Endothelial cell of umbilical vein (primary cell): ENCODE data around the gene TMEM87B. TPM values are rescaled to one million over a fixed set of nuclear protein-coding genes. Genes with fewer than 3 reads are reported as not detected.

Source experiments
- BruUV-seq: library from RNA; stranded (reverse); fragments of 400-500 nt; replicated peaks from 2 replicates; lab custom pipeline; 2021; lab: Mats Ljungman, UMichigan
- CTCF ChIA-PET: fragments of 300-600, 350-600 bp; sonication (Branson Sonifier 250); formaldehyde crosslinking; loops from one replicate; lab custom pipeline; 2021; ENCODE audit warnings: antibody characterized with exemption, inconsistent platforms; lab: Charles Lee
- POLR2A ChIA-PET: fragments of 300-600, 350-600 bp; sonication (Branson Sonifier 250); formaldehyde crosslinking; loops from one replicate; lab custom pipeline; 2021; ENCODE audit warnings: antibody characterized with exemption, inconsistent platforms; lab: Charles Lee
- DNase-seq: peaks from one replicate; pipeline ENCODE4 v3.0.0-alpha.2; 2011; ENCODE audit warnings: low read depth, low spot score
- FAIRE-seq: peaks from 2 replicates; lab custom pipeline; 2011; peaks lifted over from hg19 to GRCh38; lab: Jason Lieb, UNC
- H2AFZ ChIP-seq: 2 replicates; pipeline ENCODE4 v1.6.0; 2012; ENCODE audit warnings: low read depth, low read length, control low read depth, inconsistent platforms
- H3K27ac ChIP-seq: 2 replicates; pipeline ENCODE4 v1.5.1; 2011; ENCODE audit warnings: low read depth, mild to moderate bottlenecking, control low read depth, low read length, moderate library complexity; ENCODE audit not compliant: insufficient read depth
- H3K27me3 ChIP-seq, 2 experiments: 2 replicates each; pipeline versions ENCODE4 v1.6.0 to v1.6.1; 2011; ENCODE audit warnings: low read length in 2 of 2, mixed read lengths in 1 of 2; ENCODE audit not compliant: control insufficient read depth in 2 of 2, insufficient read depth in 2 of 2
- H3K36me3 ChIP-seq, 2 experiments: 2 replicates in 1 of 2; 3 replicates in 1 of 2; pipeline ENCODE4 v1.5.1; 2011; ENCODE audit warnings: low read length in 2 of 2, mild to moderate bottlenecking in 1 of 2, moderate library complexity in 1 of 2; ENCODE audit not compliant: control insufficient read depth in 2 of 2, insufficient read depth in 2 of 2; ENCODE audit errors: extremely low read depth in 1 of 2
- H3K4me1 ChIP-seq: 3 replicates; pipeline ENCODE4 v1.5.1; 2011; ENCODE audit warnings: mild to moderate bottlenecking, low read length; ENCODE audit not compliant: control insufficient read depth, insufficient read depth; ENCODE audit errors: extremely low read depth
- H3K4me2 ChIP-seq: 2 replicates; pipeline ENCODE4 v1.6.1; 2011; ENCODE audit warnings: low read length, control low read depth, mixed read lengths; ENCODE audit not compliant: insufficient read depth
- H3K4me3 ChIP-seq, 3 experiments: fragments of 200-600 bp in 1 of 3; sonication (generic), shearing (Covaris generic) in 1 of 3; replicated peaks in 1 of 3; 2 replicates each; pipeline ENCODE4 v1.5.1; 2011 to 2016; ENCODE audit warnings: control low read depth in 3 of 3, low read length in 3 of 3, mild to moderate bottlenecking in 2 of 3, inconsistent platforms in 1 of 3, low read depth in 1 of 3, moderate library complexity in 1 of 3; ENCODE audit not compliant: insufficient read depth in 1 of 3
- H3K79me2 ChIP-seq: 2 replicates; pipeline ENCODE4 v1.6.0; 2012; ENCODE audit warnings: low read length, inconsistent platforms; ENCODE audit not compliant: control insufficient read depth, insufficient read depth
- H3K9ac ChIP-seq: replicated peaks from 2 replicates; pipeline ENCODE3; 2011; ENCODE audit warnings: low read length, control low read depth; ENCODE audit not compliant: insufficient read depth; ENCODE audit errors: extremely low read depth
- H3K9me1 ChIP-seq: replicated peaks from 3 replicates; pipeline ENCODE4 v1.6.0; 2011; ENCODE audit warnings: mild to moderate bottlenecking, low read length; ENCODE audit not compliant: control insufficient read depth, insufficient read depth; ENCODE audit errors: extremely low read depth
- H3K9me3 ChIP-seq: replicated peaks from 2 replicates; pipeline ENCODE4 v1.5.1; 2012; ENCODE audit warnings: low read length, inconsistent platforms; ENCODE audit not compliant: control insufficient read depth, insufficient read depth
- H4K20me1 ChIP-seq: replicated peaks from 2 replicates; pipeline ENCODE3; 2011; ENCODE audit warnings: mild to moderate bottlenecking, low read length; ENCODE audit not compliant: control insufficient read depth, insufficient read depth; ENCODE audit errors: extremely low read depth
- EZH2 ChIP-seq: IDR thresholded peaks from 2 replicates; pipeline ENCODE4 v1.6.1; 2012; ENCODE audit warnings: borderline replicate concordance, low read depth, mild to moderate bottlenecking, moderate library complexity, low read length, inconsistent platforms; ENCODE audit not compliant: severe bottlenecking
- FOS ChIP-seq: IDR thresholded peaks from 2 replicates; pipeline ENCODE4 v1.6.1; 2011; ENCODE audit warnings: mild to moderate bottlenecking, low read length, moderate library complexity, borderline replicate concordance; ENCODE audit not compliant: insufficient read depth
- GATA2 ChIP-seq: IDR thresholded peaks from 2 replicates; pipeline ENCODE4 v1.7.0; 2011; ENCODE audit warnings: low read depth, mild to moderate bottlenecking, moderate library complexity, mixed read lengths, low read length; ENCODE audit not compliant: insufficient read length, insufficient read depth
- JUN ChIP-seq: IDR thresholded peaks from 2 replicates; pipeline ENCODE4 v1.6.1; 2011; ENCODE audit warnings: borderline replicate concordance, low read depth; ENCODE audit not compliant: insufficient read length, insufficient read depth
- MYC ChIP-seq: IDR thresholded peaks from one replicate; pipeline ENCODE4 v1.6.1; 2011; ENCODE audit warnings: mild to moderate bottlenecking, low read depth, low read length
- POLR2AphosphoS5 ChIP-seq: IDR thresholded peaks from 2 replicates; pipeline ENCODE4 v1.6.1; 2012; ENCODE audit warnings: low read depth, mild to moderate bottlenecking, control low read depth, low read length, moderate library complexity; ENCODE audit not compliant: insufficient read depth
- dilution Hi-C: fragments of 300-500 bp; cut with MboI; formaldehyde crosslinking; loops from one replicate; pipeline ENCODE4 v1.15.0; 2019; ENCODE audit warnings: low sequenced_read_pairs; ENCODE audit not compliant: extremely low pct_ligation_motif_present
- intact Hi-C: fragments of 100-400 bp; cut with micrococcal nuclease; formaldehyde crosslinking; loops from one replicate; pipeline ENCODE4 v1.10.0; 2022
- polyA plus RNA-seq, 4 experiments: library from polyadenylated mRNA; depleted of rRNA in 3 of 4; stranded (reverse) in 3 of 4; unstranded in 1 of 4; fragments of >200 nt; gene quantifications; 2 replicates each; pipeline versions ENCODE4 v1.2.1 to v1.2.3, GENCODE V29; 2011 to 2012; ENCODE audit warnings: missing spikeins in 1 of 4
- total RNA-seq: library from RNA; stranded (reverse); gene quantifications from 2 replicates; pipeline ENCODE4 v1.2.3, GENCODE V29; 2021
- TF ChIP-seq, protein P1 (sequence below): IDR thresholded peaks from 2 replicates; pipeline ENCODE4 v1.6.1; 2011; ENCODE audit not compliant: insufficient read depth, insufficient read length
- TF ChIP-seq, protein P2 (sequence below), 2 donors: IDR thresholded peaks; 1 replicate in 1 of 2; 2 replicates in 1 of 2; pipeline ENCODE4 v1.5.1; 2011; ENCODE audit warnings: low read length in 2 of 2, mild to moderate bottlenecking in 2 of 2, moderate library complexity in 2 of 2, control low read depth in 1 of 2, inconsistent platforms in 1 of 2, low read depth in 1 of 2; ENCODE audit not compliant: insufficient read depth in 1 of 2; ENCODE audit errors: extremely low read depth in 1 of 2

TMEM87B gene
- total and polyA plus RNA-seq, 2 donors (not counting 3 experiments of a cell fraction or from before 2014, with no cell fraction given): 17.6 to 21.5 TPM

DNA sequence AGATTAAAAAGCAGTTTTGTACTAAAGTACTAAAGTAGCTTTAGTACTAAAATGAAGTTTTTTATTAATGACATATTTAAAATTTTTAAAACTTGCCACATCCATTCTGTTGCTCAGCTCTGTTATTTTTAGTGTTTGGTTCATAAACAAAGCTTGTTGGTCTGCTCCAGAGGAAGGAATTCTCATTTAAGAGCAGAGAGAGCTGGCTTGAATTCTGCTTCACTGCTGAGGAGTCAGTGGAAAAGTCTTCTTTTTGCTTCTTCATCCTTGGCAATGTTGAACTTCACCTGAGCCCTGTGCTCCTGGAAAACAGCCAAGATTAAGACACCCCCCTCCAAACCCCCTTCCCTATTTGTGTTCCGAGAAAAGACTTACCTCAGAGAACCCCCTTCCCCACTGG lies 40.6 kb downstream of the TMEM87B start:
- no TSS peak for BruUV-seq
- H3K4me2 ChIP-seq: no peak overlapping the region
- no peak overlapping the region for H3K27ac ChIP-seq
- H2AFZ ChIP-seq: no peak overlapping the region
- intact Hi-C loops (no loop called here), dilution Hi-C loops (no loop called here)
- POLR2A ChIA-PET: no interaction called here
- H4K20me1 ChIP-seq: no peaks in the 10 kb centered on the region
- H3K9me1 ChIP-seq: no peaks in the 10 kb centered on the region
- TF ChIP-seq FOS: no peak
- TF ChIP-seq, protein P1, sequence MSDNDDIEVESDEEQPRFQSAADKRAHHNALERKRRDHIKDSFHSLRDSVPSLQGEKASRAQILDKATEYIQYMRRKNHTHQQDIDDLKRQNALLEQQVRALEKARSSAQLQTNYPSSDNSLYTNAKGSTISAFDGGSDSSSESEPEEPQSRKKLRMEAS: no peak
- TF ChIP-seq MYC: no peak
- TF ChIP-seq POLR2AphosphoS5: no peak
- no peak for TF ChIP-seq GATA2
- TF ChIP-seq EZH2: no peak
- TF ChIP-seq, protein P2, sequence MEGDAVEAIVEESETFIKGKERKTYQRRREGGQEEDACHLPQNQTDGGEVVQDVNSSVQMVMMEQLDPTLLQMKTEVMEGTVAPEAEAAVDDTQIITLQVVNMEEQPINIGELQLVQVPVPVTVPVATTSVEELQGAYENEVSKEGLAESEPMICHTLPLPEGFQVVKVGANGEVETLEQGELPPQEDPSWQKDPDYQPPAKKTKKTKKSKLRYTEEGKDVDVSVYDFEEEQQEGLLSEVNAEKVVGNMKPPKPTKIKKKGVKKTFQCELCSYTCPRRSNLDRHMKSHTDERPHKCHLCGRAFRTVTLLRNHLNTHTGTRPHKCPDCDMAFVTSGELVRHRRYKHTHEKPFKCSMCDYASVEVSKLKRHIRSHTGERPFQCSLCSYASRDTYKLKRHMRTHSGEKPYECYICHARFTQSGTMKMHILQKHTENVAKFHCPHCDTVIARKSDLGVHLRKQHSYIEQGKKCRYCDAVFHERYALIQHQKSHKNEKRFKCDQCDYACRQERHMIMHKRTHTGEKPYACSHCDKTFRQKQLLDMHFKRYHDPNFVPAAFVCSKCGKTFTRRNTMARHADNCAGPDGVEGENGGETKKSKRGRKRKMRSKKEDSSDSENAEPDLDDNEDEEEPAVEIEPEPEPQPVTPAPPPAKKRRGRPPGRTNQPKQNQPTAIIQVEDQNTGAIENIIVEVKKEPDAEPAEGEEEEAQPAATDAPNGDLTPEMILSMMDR (IDR thresholded peaks at IDR 0.05; ENCODE audit: extremely low read depth in 1 of 2, insufficient read depth in 1 of 2, low read depth in 1 of 2, low read length in 2 of 2): no peak
- TF ChIP-seq JUN: no peak
- no peaks in the 10 kb centered on the region for H3K27me3 ChIP-seq
- H3K9me3 ChIP-seq: no peaks in the 10 kb centered on the region
- no peaks in the 10 kb centered on the region for H3K79me2 ChIP-seq
- H3K4me1 ChIP-seq: peaks cover 27% of the 10 kb centered on the region
- DNase-seq (no peak), FAIRE-seq (no peak)
- no peak overlapping the region for H3K4me3 ChIP-seq
- peaks cover 13 to 23% of the 10 kb centered on the region in 2 experiments for H3K36me3 ChIP-seq
- no peak overlapping the region for H3K9ac ChIP-seq
- CTCF ChIA-PET: no interaction called here
